Endothelial cell of umbilical vein (primary cell): ENCODE measurements around the gene MAPK6. TPM values are rescaled to one million over a fixed set of nuclear protein-coding genes. Genes with fewer than 3 reads are reported as not detected.

ENCODE experiments used
- BruUV-seq: library from RNA; stranded (reverse); fragments of 400-500 nt; replicated peaks from 2 replicates; lab custom pipeline; 2021; lab: Mats Ljungman, UMichigan
- CTCF ChIA-PET: fragments of 300-600, 350-600 bp; sonication (Branson Sonifier 250); formaldehyde crosslinking; loops from one replicate; lab custom pipeline; 2021; ENCODE audit warnings: antibody characterized with exemption, inconsistent platforms; lab: Charles Lee
- POLR2A ChIA-PET: fragments of 300-600, 350-600 bp; sonication (Branson Sonifier 250); formaldehyde crosslinking; loops from one replicate; lab custom pipeline; 2021; ENCODE audit warnings: antibody characterized with exemption, inconsistent platforms; lab: Charles Lee
- DNase-seq: peaks from one replicate; pipeline ENCODE4 v3.0.0-alpha.2; 2011; ENCODE audit warnings: low read depth, low spot score
- FAIRE-seq: peaks from 2 replicates; lab custom pipeline; 2011; peaks lifted over from hg19 to GRCh38; lab: Jason Lieb, UNC
- H2AFZ ChIP-seq: 2 replicates; pipeline ENCODE4 v1.6.0; 2012; ENCODE audit warnings: low read depth, low read length, control low read depth, inconsistent platforms
- H3K27ac ChIP-seq: 2 replicates; pipeline ENCODE4 v1.5.1; 2011; ENCODE audit warnings: low read depth, mild to moderate bottlenecking, control low read depth, low read length, moderate library complexity; ENCODE audit not compliant: insufficient read depth
- H3K27me3 ChIP-seq, 2 experiments: 2 replicates each; pipeline versions ENCODE4 v1.6.0 to v1.6.1; 2011; ENCODE audit warnings: low read length in 2 of 2, mixed read lengths in 1 of 2; ENCODE audit not compliant: control insufficient read depth in 2 of 2, insufficient read depth in 2 of 2
- H3K36me3 ChIP-seq, 2 experiments: 2 replicates in 1 of 2; 3 replicates in 1 of 2; pipeline ENCODE4 v1.5.1; 2011; ENCODE audit warnings: low read length in 2 of 2, mild to moderate bottlenecking in 1 of 2, moderate library complexity in 1 of 2; ENCODE audit not compliant: control insufficient read depth in 2 of 2, insufficient read depth in 2 of 2; ENCODE audit errors: extremely low read depth in 1 of 2
- H3K4me1 ChIP-seq: 3 replicates; pipeline ENCODE4 v1.5.1; 2011; ENCODE audit warnings: mild to moderate bottlenecking, low read length; ENCODE audit not compliant: control insufficient read depth, insufficient read depth; ENCODE audit errors: extremely low read depth
- H3K4me2 ChIP-seq: 2 replicates; pipeline ENCODE4 v1.6.1; 2011; ENCODE audit warnings: low read length, control low read depth, mixed read lengths; ENCODE audit not compliant: insufficient read depth
- H3K4me3 ChIP-seq, 3 experiments: fragments of 200-600 bp in 1 of 3; sonication (generic), shearing (Covaris generic) in 1 of 3; replicated peaks in 1 of 3; 2 replicates each; pipeline ENCODE4 v1.5.1; 2011 to 2016; ENCODE audit warnings: control low read depth in 3 of 3, low read length in 3 of 3, mild to moderate bottlenecking in 2 of 3, inconsistent platforms in 1 of 3, low read depth in 1 of 3, moderate library complexity in 1 of 3; ENCODE audit not compliant: insufficient read depth in 1 of 3
- H3K79me2 ChIP-seq: 2 replicates; pipeline ENCODE4 v1.6.0; 2012; ENCODE audit warnings: low read length, inconsistent platforms; ENCODE audit not compliant: control insufficient read depth, insufficient read depth
- H3K9ac ChIP-seq: replicated peaks from 2 replicates; pipeline ENCODE3; 2011; ENCODE audit warnings: low read length, control low read depth; ENCODE audit not compliant: insufficient read depth; ENCODE audit errors: extremely low read depth
- H3K9me1 ChIP-seq: replicated peaks from 3 replicates; pipeline ENCODE4 v1.6.0; 2011; ENCODE audit warnings: mild to moderate bottlenecking, low read length; ENCODE audit not compliant: control insufficient read depth, insufficient read depth; ENCODE audit errors: extremely low read depth
- H3K9me3 ChIP-seq: replicated peaks from 2 replicates; pipeline ENCODE4 v1.5.1; 2012; ENCODE audit warnings: low read length, inconsistent platforms; ENCODE audit not compliant: control insufficient read depth, insufficient read depth
- H4K20me1 ChIP-seq: replicated peaks from 2 replicates; pipeline ENCODE3; 2011; ENCODE audit warnings: mild to moderate bottlenecking, low read length; ENCODE audit not compliant: control insufficient read depth, insufficient read depth; ENCODE audit errors: extremely low read depth
- CTCF ChIP-seq, 2 donors: IDR thresholded peaks; 1 replicate in 1 of 2; 2 replicates in 1 of 2; pipeline ENCODE4 v1.5.1; 2011; ENCODE audit warnings: low read length in 2 of 2, mild to moderate bottlenecking in 2 of 2, moderate library complexity in 2 of 2, control low read depth in 1 of 2, inconsistent platforms in 1 of 2, low read depth in 1 of 2; ENCODE audit not compliant: insufficient read depth in 1 of 2; ENCODE audit errors: extremely low read depth in 1 of 2
- FOS ChIP-seq: IDR thresholded peaks from 2 replicates; pipeline ENCODE4 v1.6.1; 2011; ENCODE audit warnings: mild to moderate bottlenecking, low read length, moderate library complexity, borderline replicate concordance; ENCODE audit not compliant: insufficient read depth
- MAX ChIP-seq: IDR thresholded peaks from 2 replicates; pipeline ENCODE4 v1.6.1; 2011; ENCODE audit not compliant: insufficient read depth, insufficient read length
- MYC ChIP-seq: IDR thresholded peaks from one replicate; pipeline ENCODE4 v1.6.1; 2011; ENCODE audit warnings: mild to moderate bottlenecking, low read depth, low read length
- POLR2A ChIP-seq: IDR thresholded peaks from 2 replicates; pipeline ENCODE4 v1.6.1; 2012; ENCODE audit warnings: low read depth, mild to moderate bottlenecking, control low read depth, low read length
- POLR2AphosphoS5 ChIP-seq: IDR thresholded peaks from 2 replicates; pipeline ENCODE4 v1.6.1; 2012; ENCODE audit warnings: low read depth, mild to moderate bottlenecking, control low read depth, low read length, moderate library complexity; ENCODE audit not compliant: insufficient read depth
- dilution Hi-C: fragments of 300-500 bp; cut with MboI; formaldehyde crosslinking; loops from one replicate; pipeline ENCODE4 v1.15.0; 2019; ENCODE audit warnings: low sequenced_read_pairs; ENCODE audit not compliant: extremely low pct_ligation_motif_present
- intact Hi-C: fragments of 100-400 bp; cut with micrococcal nuclease; formaldehyde crosslinking; loops from one replicate; pipeline ENCODE4 v1.10.0; 2022
- polyA plus RNA-seq, 4 experiments: library from polyadenylated mRNA; depleted of rRNA in 3 of 4; stranded (reverse) in 3 of 4; unstranded in 1 of 4; fragments of >200 nt; gene quantifications; 2 replicates each; pipeline versions ENCODE4 v1.2.1 to v1.2.3, GENCODE V29; 2011 to 2012; ENCODE audit warnings: missing spikeins in 1 of 4
- total RNA-seq: library from RNA; stranded (reverse); gene quantifications from 2 replicates; pipeline ENCODE4 v1.2.3, GENCODE V29; 2021

Gene MAPK6
- total and polyA plus RNA-seq, 2 donors (not counting 3 experiments of a cell fraction or from before 2014, with no cell fraction given), result 10.9 to 37.4 TPM

GRCh38 chr15:52114261-52115055 is 95.4 kb downstream of the MAPK6 start:
- Histone ChIP-seq H3K4me3 (no peak overlapping the region), H3K4me1 (peaks cover 21% of the 10 kb centered on the region), H4K20me1 (no peaks in the 10 kb centered on the region), H3K27me3 (no peaks in the 10 kb centered on the region), H3K27ac (no peak overlapping the region), H3K9me3 (no peaks in the 10 kb centered on the region), H3K4me2 (no peak overlapping the region), H3K9me1 (no peaks in the 10 kb centered on the region), H3K9ac (no peak overlapping the region), H2AFZ (no peak overlapping the region), H3K36me3 (no peaks in the 10 kb centered on the region), H3K79me2 (no peaks in the 10 kb centered on the region)
- FAIRE-seq (no peak), DNase-seq (peak; percentile 49)
- CTCF ChIA-PET, result interaction anchor here (0.5 to 2.7 kb wide), 6 partner anchors 9 to 38 kb away, joined by 3 to 6 read pairs (median 4); no protein-coding TSS in a partner anchor
- POLR2A ChIA-PET, result no interaction called here
- no peak for TF ChIP-seq MAX
- TF ChIP-seq POLR2AphosphoS5, result no peak
- no peak for TF ChIP-seq POLR2A
- no peak for TF ChIP-seq CTCF (IDR thresholded peaks at IDR 0.05; ENCODE audit: extremely low read depth in 1 of 2, insufficient read depth in 1 of 2, low read depth in 1 of 2, low read length in 2 of 2)
- no peak for TF ChIP-seq FOS
- no peak for TF ChIP-seq MYC
- dilution Hi-C loops, result no loop called here
- BruUV-seq, result no TSS peak
- intact Hi-C loops, result no loop called here
